T-cell (primary cell): ENCODE measurements around the gene LYL1. TPM values are rescaled to one million over a fixed set of nuclear protein-coding genes. Genes with fewer than 3 reads are reported as not detected.

ENCODE experiments used
- ATAC-seq, 4 experiments: fragments of 200-7000 bp in 3 of 4; fragments of 150-1000 bp in 1 of 4; cut with Tn5 transposase; replicated peaks in 1 of 4; 1 replicate in 3 of 4; 2 replicates in 1 of 4; pipeline ENCODE4 v1.10.0; 2021; ENCODE audit warnings: moderate library complexity in 3 of 4, mild to moderate bottlenecking in 2 of 4, moderate number of reproducible peaks in 1 of 4
- CTCF ChIA-PET, 2 donors: fragments of 300-600 bp; sonication (Branson Sonifier 250); formaldehyde crosslinking; loops; one replicate each; lab custom pipeline; 2022; ENCODE audit warnings: antibody characterized with exemption in 2 of 2; lab: Charles Lee
- POLR2A ChIA-PET, 2 donors: fragments of 300-600 bp; sonication (Branson Sonifier 250); formaldehyde crosslinking; loops; one replicate each; lab custom pipeline; 2022; ENCODE audit warnings: antibody characterized with exemption in 2 of 2; lab: Charles Lee
- DNase-seq, 35 experiments: peaks; one replicate each; pipeline versions ENCODE4 v3.0.0 to v3.0.0-alpha.2; 2013 to 2023
- H3K27ac ChIP-seq: one replicate; pipeline ENCODE4 v1.5.1; 2013; ENCODE audit warnings: low read length
- H3K27me3 ChIP-seq, 2 experiments: replicated peaks in 1 of 2; 1 replicate in 1 of 2; 2 replicates in 1 of 2; pipeline versions ENCODE4 v1.6.1 to v1.7.0; 2013; ENCODE audit warnings: low read length in 1 of 2, mixed read lengths in 1 of 2; ENCODE audit not compliant: control insufficient read depth in 2 of 2, insufficient read depth in 2 of 2; ENCODE audit errors: extremely low read depth in 1 of 2
- H3K36me3 ChIP-seq, 2 donors: 1 replicate in 1 of 2; 2 replicates in 1 of 2; pipeline versions ENCODE4 v1.6.1 to v1.7.0; 2013; ENCODE audit warnings: low read length in 1 of 2; ENCODE audit not compliant: control insufficient read depth in 2 of 2, insufficient read depth in 1 of 2; ENCODE audit errors: extremely low read depth in 1 of 2
- H3K4me1 ChIP-seq, 2 experiments: 1 replicate in 1 of 2; 2 replicates in 1 of 2; pipeline versions ENCODE4 v1.6.1 to v1.7.0; 2013; ENCODE audit warnings: low read length in 2 of 2, mixed read lengths in 1 of 2; ENCODE audit not compliant: insufficient read depth in 2 of 2, control insufficient read depth in 1 of 2; ENCODE audit errors: extremely low read depth in 1 of 2
- H3K4me3 ChIP-seq, 2 donors: 1 replicate in 1 of 2; 2 replicates in 1 of 2; pipeline versions ENCODE4 v1.5.1 to v1.7.0; 2013; ENCODE audit warnings: mild to moderate bottlenecking in 2 of 2, low read length in 1 of 2, moderate library complexity in 1 of 2; ENCODE audit not compliant: control insufficient read depth in 1 of 2; ENCODE audit errors: extremely low read depth in 1 of 2
- H3K9me3 ChIP-seq: 2 replicates; pipeline ENCODE4 v1.7.0; 2013
- H3K27ac Mint-ChIP-seq, 2 donors: one replicate each; pipeline ENCODE4 v1.8.0; 2020 to 2021; ENCODE audit warnings: mild to moderate bottlenecking in 2 of 2, mixed read lengths in 2 of 2
- H3K27me3 Mint-ChIP-seq, 2 donors: one replicate each; pipeline ENCODE4 v1.8.0; 2021 to 2022; ENCODE audit warnings: mixed read lengths in 2 of 2
- H3K36me3 Mint-ChIP-seq: one replicate; pipeline ENCODE4 v1.8.0; 2021; ENCODE audit warnings: mixed read lengths
- H3K4me1 Mint-ChIP-seq, 3 donors: one replicate each; pipeline ENCODE4 v1.8.0; 2020 to 2022; ENCODE audit warnings: mixed read lengths in 3 of 3, mild to moderate bottlenecking in 1 of 3
- H3K4me3 Mint-ChIP-seq, 3 donors: one replicate each; pipeline ENCODE4 v1.8.0; 2020 to 2022; ENCODE audit warnings: mild to moderate bottlenecking in 3 of 3, mixed read lengths in 3 of 3, moderate library complexity in 3 of 3
- H3K9me3 Mint-ChIP-seq, 3 donors: one replicate each; pipeline ENCODE4 v1.8.0; 2020 to 2022; ENCODE audit warnings: mixed read lengths in 3 of 3
- WGBS: methylation state at CpG from one replicate; pipeline ENCODE4 v1.1.5; 2013; ENCODE audit warnings: missing lambda C conversion rate; ENCODE audit not compliant: insufficient coverage; 5-methylcytosine and 5-hydroxymethylcytosine counted together
- total RNA-seq, 35 experiments: library from RNA in 6 of 35; stranded (reverse) in 6 of 35; fragments of 120-200 nt in 1 of 35; gene quantifications; one replicate each; pipeline versions ENCODE4 v1.2.1 to v1.2.4 and lab custom pipeline; 2013 to 2026

LYL1 gene
- total RNA-seq, 5 donors from 2014 or later (not counting 1 experiment from before 2014, with no cell fraction given) = 3.4 to 20.6 (median 15.4) TPM

DNA sequence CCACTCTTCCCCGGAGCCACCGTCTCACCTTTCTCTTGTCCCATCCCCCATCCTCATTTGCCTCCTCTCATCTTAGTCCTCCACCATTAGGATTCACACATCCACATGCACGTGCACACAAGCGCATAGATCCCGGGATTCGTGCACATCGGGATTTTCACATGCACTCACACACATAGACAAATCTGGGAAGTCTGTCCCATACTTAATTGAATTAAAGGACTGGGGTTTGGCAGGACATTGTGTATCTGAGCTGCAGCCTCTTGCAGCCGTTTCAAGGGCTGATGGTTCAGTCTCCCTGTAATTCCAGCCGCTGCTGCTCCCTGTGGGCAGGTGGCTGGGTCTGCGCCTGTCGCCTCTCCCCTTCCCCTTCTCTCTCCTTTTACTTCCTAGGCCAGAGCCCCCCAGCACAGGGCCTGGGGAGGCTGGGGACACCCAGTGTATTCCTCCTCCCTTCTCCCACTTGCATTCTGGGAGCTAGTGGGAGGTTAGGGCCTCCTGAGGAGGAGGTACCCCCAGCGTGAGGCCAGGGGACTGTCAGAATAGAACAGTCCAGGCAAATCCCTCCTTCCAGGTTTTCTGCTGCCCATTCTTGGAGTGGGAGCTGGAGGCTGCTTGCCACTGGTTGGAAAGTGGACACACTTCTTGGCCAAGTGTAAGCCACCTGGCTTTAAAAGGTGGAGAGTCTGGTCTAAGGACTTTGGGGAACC is 43.6 kb downstream of the LYL1 start:
- 88% methylated on average over 6 of the region's 12 CpGs for WGBS
- H3K4me1 ChIP-seq = peaks cover 0 to 19% of the 10 kb centered on the region in 2 experiments
- ChIA-PET CTCF (no interaction called here), POLR2A (no interaction called here)
- no peak overlapping the region for H3K27ac ChIP-seq
- no peak for DNase-seq
- Mint-ChIP-seq H3K36me3 (no peaks in the 10 kb centered on the region), H3K27ac (no peak overlapping the region), H3K4me3 (peak overlapping the region in 2 of 3 donors; percentile 17 to 24), H3K4me1 (peaks cover 0 to 9% (median 9%) of the 10 kb centered on the region in 3 donors), H3K27me3 (peaks cover 10 to 23% of the 10 kb centered on the region in 2 donors), H3K9me3 (no peaks in the 10 kb centered on the region)
- no peaks in the 10 kb centered on the region for H3K36me3 ChIP-seq
- H3K9me3 ChIP-seq = no peaks in the 10 kb centered on the region
- no peak overlapping the region for H3K4me3 ChIP-seq
- H3K27me3 ChIP-seq = peaks cover 5 to 71% of the 10 kb centered on the region in 2 experiments
- no peak for ATAC-seq

DNA sequence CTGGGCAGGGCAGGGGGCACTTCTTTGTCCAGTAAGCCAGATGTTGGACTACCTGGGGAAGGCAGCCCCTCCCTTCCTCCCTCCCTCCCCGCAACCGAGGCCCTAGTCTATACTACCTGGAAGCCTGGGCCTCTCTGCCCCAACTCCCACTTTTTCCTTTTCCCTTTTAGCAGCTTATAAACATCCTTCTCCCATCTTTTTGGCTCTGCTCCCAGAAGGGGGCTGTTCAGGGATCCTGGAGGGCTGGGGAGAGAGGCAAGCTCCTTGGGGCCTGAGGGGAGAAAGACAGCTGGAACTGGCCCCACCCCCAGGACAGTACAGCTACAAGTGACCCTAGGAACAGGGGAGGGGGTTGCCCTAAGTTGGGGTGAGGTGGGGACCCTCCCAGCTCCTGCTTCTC is 44.9 kb downstream of the LYL1 start:
- POLR2A ChIA-PET = no interaction called here
- no peaks in the 10 kb centered on the region for H3K36me3 Mint-ChIP-seq
- H3K27ac ChIP-seq = no peak overlapping the region

DNA sequence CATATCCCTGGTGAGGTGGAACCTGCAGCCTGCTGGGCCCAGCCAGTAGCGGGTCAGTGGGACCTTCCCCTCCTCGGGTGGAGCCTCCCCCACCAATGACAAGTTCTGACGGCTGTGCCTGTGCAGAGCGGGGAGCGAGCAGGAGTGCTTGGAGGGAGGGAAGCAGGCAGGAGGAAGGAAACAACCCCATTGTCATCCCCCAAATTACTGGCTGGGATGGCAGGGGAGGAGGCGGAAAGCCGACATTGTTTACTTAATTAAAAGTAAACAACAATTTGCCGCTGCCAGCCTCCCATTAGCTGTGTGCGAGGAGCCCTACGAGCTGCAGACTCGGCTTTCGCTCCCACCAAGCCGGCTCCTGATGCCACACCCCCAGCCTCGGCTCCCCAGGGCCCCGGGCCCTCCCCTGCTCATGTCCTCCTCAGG is 45.5 kb downstream of the LYL1 start:
- H3K4me1 ChIP-seq = peaks cover 0 to 19% of the 10 kb centered on the region in 2 experiments
- Mint-ChIP-seq H3K27me3 (peaks cover 2 to 18% of the 10 kb centered on the region in 2 donors), H3K4me1 (peaks cover under 1 to 9% (median 9%) of the 10 kb centered on the region in 3 donors), H3K4me3 (no peak overlapping the region), H3K36me3 (no peaks in the 10 kb centered on the region), H3K27ac (no peak overlapping the region), H3K9me3 (no peaks in the 10 kb centered on the region)
- no peak overlapping the region for H3K4me3 ChIP-seq
- ATAC-seq (no peak), DNase-seq (no peak)
- peaks cover 0 to 71% of the 10 kb centered on the region in 2 experiments for H3K27me3 ChIP-seq
- 90% methylated on average over 2 of the region's 15 CpGs for WGBS
- POLR2A ChIA-PET = no interaction called here
- H3K27ac ChIP-seq = no peak overlapping the region
- no peaks in the 10 kb centered on the region for H3K36me3 ChIP-seq
- H3K9me3 ChIP-seq = no peaks in the 10 kb centered on the region
- CTCF ChIA-PET = interaction anchor here in 1 of 2 donors (1.3 kb wide), 1 partner anchor 13 kb away, joined by 3 read pairs; no protein-coding TSS in a partner anchor

More for the DNA sequence above, 44.9 kb downstream of the LYL1 start:
- Mint-ChIP-seq H3K4me3 (no peak overlapping the region), H3K4me1 (peaks cover 0 to 9% (median 9%) of the 10 kb centered on the region in 3 donors), H3K27me3 (peaks cover 5 to 20% of the 10 kb centered on the region in 2 donors), H3K9me3 (no peaks in the 10 kb centered on the region), H3K27ac (no peak overlapping the region)
- WGBS = no CpG with 5 or more reads among the region's 2 CpGs
- ATAC-seq = no peak
- H3K36me3 ChIP-seq = no peaks in the 10 kb centered on the region
- no peak for DNase-seq
- no peaks in the 10 kb centered on the region for H3K9me3 ChIP-seq
- H3K4me1 ChIP-seq = peaks cover 0 to 19% of the 10 kb centered on the region in 2 experiments
- H3K27me3 ChIP-seq = peaks cover 1 to 71% of the 10 kb centered on the region in 2 experiments
- H3K4me3 ChIP-seq = no peak overlapping the region
- CTCF ChIA-PET = interaction anchor here in 1 of 2 donors (1.3 kb wide), 1 partner anchor 13 kb away, joined by 3 read pairs; no protein-coding TSS in a partner anchor

DNA sequence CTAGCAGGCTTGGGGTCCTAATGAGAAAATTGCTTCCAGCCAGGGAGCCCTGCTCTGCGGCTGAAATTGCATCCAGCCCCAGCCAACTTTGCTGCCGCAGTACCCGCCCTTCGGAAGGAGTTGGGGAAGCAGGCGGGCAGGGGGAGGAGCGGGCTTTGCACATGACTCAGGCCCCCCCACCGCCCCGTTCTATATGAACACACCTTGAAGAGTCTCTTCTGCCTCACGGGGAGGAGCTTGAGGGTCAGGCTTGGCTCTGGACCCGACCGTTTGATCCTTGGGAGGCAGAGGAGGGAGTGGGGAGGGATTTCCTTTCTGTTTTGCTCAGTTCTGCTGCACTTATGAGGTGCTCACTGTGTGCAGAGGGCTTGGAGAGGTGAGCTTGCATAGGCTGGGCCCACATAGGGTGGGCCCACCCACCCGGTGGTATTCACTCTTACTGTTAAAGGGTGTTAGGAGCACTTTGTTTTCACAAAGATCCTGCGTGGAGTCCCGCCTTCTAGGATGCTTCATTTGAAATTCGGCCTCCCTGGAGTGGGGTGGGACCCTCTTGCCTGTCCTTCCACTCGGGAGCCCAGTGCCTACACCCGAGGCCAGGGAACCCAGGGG is 46.5 kb downstream of the LYL1 start:
- POLR2A ChIA-PET = no interaction called here
- 74% methylated on average over 10 of the region's 17 CpGs for WGBS
- no peak overlapping the region for H3K27ac ChIP-seq
- H3K4me1 ChIP-seq = peaks cover 3 to 20% of the 10 kb centered on the region in 2 experiments
- H3K4me1 Mint-ChIP-seq = peaks cover 10 to 15% (median 12%) of the 10 kb centered on the region in 3 donors
- H3K27ac Mint-ChIP-seq = no peak overlapping the region
- no peaks in the 10 kb centered on the region for H3K9me3 ChIP-seq
- no peaks in the 10 kb centered on the region for H3K9me3 Mint-ChIP-seq
- ATAC-seq = no peak
- H3K4me3 Mint-ChIP-seq = no peak overlapping the region
- DNase-seq = no peak
- no peak overlapping the region for H3K4me3 ChIP-seq
- peaks cover 0 to 71% of the 10 kb centered on the region in 2 experiments for H3K27me3 ChIP-seq
- H3K36me3 Mint-ChIP-seq = no peaks in the 10 kb centered on the region
- CTCF ChIA-PET = no interaction called here
- peaks cover 3 to 12% of the 10 kb centered on the region in 2 donors for H3K27me3 Mint-ChIP-seq
- H3K36me3 ChIP-seq = no peaks in the 10 kb centered on the region

DNA sequence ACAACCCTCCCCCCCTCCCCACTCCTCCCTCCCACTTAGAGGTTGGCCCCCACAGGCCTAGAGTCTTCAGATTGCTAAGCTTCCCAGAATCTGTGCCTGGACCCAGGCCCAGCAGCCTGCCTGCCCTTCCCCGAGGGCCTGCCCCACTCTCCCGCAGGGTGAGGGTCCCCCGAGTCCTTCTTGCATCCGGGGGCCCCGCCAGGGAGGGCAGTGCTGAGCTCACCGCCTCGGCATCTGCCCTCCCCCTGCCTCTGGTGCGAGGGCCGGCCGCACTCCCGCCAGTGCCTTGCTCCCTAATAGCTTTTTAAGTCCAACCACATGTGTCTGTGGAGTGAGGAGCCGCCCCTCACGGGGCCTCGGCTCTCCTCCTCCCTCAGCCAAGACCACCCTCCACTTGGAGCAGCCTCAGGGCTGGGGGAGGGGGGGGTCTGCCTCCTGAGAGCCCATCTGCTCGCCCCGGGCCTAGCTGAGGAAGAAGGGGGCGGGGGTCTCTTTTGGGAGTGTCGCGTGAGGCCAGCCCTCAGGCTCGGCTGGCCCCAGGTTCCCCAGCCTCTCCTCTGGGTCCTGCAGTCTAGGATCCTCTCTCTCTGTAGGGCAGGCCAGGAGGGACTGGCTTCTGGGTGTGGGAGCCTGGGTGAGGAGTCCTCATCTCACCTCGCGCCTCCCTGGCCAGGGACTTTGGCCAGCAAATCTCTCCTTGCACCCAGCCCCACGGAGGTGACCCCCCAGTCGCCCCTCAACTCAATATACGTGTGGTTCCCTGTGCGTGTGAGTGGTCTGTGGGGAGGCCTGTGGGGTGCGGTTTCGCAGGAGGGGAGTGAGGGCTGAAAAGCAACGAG is 47.2 kb downstream of the LYL1 start:
- CTCF ChIA-PET = no interaction called here
- H3K4me1 Mint-ChIP-seq = peaks cover 10 to 15% (median 14%) of the 10 kb centered on the region in 3 donors
- H3K9me3 ChIP-seq = no peaks in the 10 kb centered on the region
- H3K36me3 ChIP-seq = no peaks in the 10 kb centered on the region
- H3K4me3 Mint-ChIP-seq = no peak overlapping the region
- POLR2A ChIA-PET = interaction anchor here in 1 of 2 donors (0.6 kb wide), 1 partner anchor 24 kb away, joined by 4 read pairs; no protein-coding TSS in a partner anchor
- no peak for ATAC-seq
- no peak overlapping the region for H3K27ac ChIP-seq
- peaks cover 0 to 69% of the 10 kb centered on the region in 2 experiments for H3K27me3 ChIP-seq
- no peaks in the 10 kb centered on the region for H3K9me3 Mint-ChIP-seq
- peaks cover 3 to 15% of the 10 kb centered on the region in 2 experiments for H3K4me1 ChIP-seq
- no peak for DNase-seq
- no peak overlapping the region for H3K27ac Mint-ChIP-seq
- no peaks in the 10 kb centered on the region for H3K36me3 Mint-ChIP-seq
- WGBS = 77% methylated on average over 20 of the region's 29 CpGs
- H3K4me3 ChIP-seq = no peak overlapping the region
- H3K27me3 Mint-ChIP-seq = peaks cover 3 to 11% of the 10 kb centered on the region in 2 donors
